Head of caudate nucleus (tissue), 42 donors: Measurements from ENCODE around the gene MRPS5.
"Not testable (repeated sequence)": the region's sequence is repeated elsewhere in the genome, so short reads cannot be mapped to it uniquely, and the experiment has no call there.

ENCODE experiments used
- DNase-seq, 42 donors: peaks; one replicate each; pipeline versions ENCODE4 v3.0.0 to v3.0.0-alpha.2; 2020 to 2021; ENCODE audit warnings: mixed read lengths in 7 of 42
- intact Hi-C: fragments of 100-400 bp; cut with DNase I; formaldehyde crosslinking; loops from one replicate; pipeline ENCODE4 v1.15.0; 2022

Gene MRPS5

DNA sequence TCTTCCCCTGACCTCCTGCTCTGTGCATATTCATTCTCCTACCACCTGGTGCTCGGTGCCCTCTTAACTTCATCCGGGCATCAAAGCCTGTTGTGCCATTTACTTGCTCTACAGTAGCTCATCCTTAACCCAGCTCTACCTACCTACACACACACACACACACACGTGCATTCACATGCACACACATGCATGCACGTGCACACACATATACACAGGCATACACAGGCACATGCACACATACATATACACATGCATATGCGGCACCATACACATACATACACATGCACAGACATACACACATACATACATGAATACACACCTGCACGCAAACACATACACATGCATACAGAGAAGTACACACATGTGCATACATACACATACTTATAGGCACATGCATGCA lies 81.6 kb downstream of the MRPS5 start:
- intact Hi-C loops, result no loop called here

GRCh38 chr2:95039363-95039762 lies 82.2 kb downstream of the MRPS5 start:
- intact Hi-C loops, result no loop called here
- no peak for DNase-seq

More for the DNA sequence above, 81.6 kb downstream of the MRPS5 start:
- DNase-seq, result no peak

DNA sequence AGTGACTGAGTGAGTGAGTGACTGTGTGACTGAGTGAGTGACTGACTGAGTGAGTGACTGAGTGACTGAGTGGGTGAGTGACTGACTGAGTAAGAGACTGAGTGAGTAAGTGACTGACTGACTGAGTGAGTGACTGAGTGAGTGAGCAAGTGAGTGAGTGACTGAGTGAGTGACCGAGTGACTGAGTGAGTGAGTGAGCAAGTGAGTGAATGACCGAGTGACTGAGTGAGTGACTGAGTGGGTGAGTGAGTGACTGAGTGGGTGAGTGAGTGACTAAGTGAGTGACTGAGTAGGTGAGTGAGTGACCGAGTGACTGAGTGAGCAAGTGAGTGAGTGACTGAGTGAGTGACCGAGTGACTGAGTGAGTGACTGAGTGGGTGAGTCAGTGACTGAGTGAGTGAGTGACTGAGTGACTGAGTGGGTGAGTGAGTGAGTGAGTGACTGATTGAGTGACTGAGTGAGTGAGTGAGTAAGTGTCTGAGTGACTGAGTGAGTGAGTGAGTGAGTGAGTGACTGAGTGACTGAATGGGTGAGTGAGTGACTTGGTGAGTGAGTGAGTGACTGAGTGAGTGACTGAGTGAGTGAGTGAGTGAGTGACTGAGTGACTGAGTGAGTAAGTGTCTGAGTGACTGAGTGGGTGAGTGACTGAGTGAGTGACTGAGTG lies 82.8 kb downstream of the MRPS5 start:
- intact Hi-C loops, result no loop called here
- DNase-seq, result no peak

- DNase-seq, intact Hi-C loops: not testable (repeated sequence)
Observed at GRCh38 chr2:95037841-95038585, 83.6 kb downstream of the MRPS5 start.

GRCh38 chr2:95037384-95037839 lies 84.2 kb downstream of the MRPS5 start:
- no peak for DNase-seq
- intact Hi-C loops, result no loop called here

- no peak for DNase-seq
- intact Hi-C loops, result no loop called here
Observed at GRCh38 chr2:95036596-95037383, 84.8 kb downstream of the MRPS5 start.
